Breast epithelium (tissue), 3 donors: ENCODE results near the gene SHLD2.
"Not testable (repeated sequence)": the region's sequence is repeated elsewhere in the genome, so short reads cannot be mapped to it uniquely, and the experiment has no call there.

ENCODE experiments used
- CTCF ChIP-seq, 3 donors: fragments of 450-650 bp; IDR thresholded peaks; one replicate each; pipeline ENCODE4 v1.5.1; 2016 to 2017; ENCODE audit warnings: antibody characterized with exemption in 3 of 3, mild to moderate bottlenecking in 3 of 3, moderate library complexity in 3 of 3
- POLR2A ChIP-seq: fragments of 450-650 bp; IDR thresholded peaks from one replicate; pipeline ENCODE4 v1.6.1; 2016; ENCODE audit warnings: antibody characterized with exemption, mild to moderate bottlenecking, moderate library complexity
- POLR2AphosphoS5 ChIP-seq, 3 donors: sonication (generic); formaldehyde crosslinking; IDR thresholded peaks; one replicate each; pipeline ENCODE4 v1.6.1; 2017; ENCODE audit warnings: antibody characterized with exemption in 3 of 3

DNA sequence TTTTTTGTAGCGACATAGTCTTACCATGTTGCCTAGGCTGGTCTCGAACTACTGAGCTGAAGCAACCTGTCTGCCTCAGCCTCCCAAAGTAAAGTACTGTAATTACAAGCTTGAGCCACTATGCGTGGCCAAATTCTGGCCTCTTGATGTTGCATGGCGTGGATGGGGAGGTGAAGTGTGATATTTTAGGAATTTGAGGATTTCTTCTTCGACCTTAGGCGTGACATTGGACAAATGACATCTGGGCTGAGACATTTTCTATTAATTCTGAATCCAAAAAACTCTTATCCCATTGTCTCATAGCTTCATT lies 48.1 kb downstream of the SHLD2 start:
- not testable (repeated sequence) for TF ChIP-seq POLR2A; CTCF (IDR thresholded peaks at IDR 0.05); POLR2AphosphoS5 (IDR thresholded peaks at IDR 0.05)
